Neuronal stem cell (in vitro differentiated cells): ENCODE data around the gene EHBP1L1.
"Not testable (repeated sequence)": the region's sequence is repeated elsewhere in the genome, so short reads cannot be mapped to it uniquely, and the experiment has no call there.

Experiments used
- DNase-seq: peaks from one replicate; pipeline ENCODE4 v3.0.0-alpha.2; 2013; ENCODE audit warnings: low spot score
- H2AFZ ChIP-seq: one replicate; pipeline ENCODE4 v1.6.1; 2013; ENCODE audit warnings: mild to moderate bottlenecking, low read length, inconsistent platforms
- H2AK5ac ChIP-seq: 2 replicates; pipeline ENCODE4 v1.6.1; 2013; ENCODE audit warnings: low read depth, mild to moderate bottlenecking, inconsistent platforms, low read length, moderate library complexity, mixed read lengths
- H2BK120ac ChIP-seq: 2 replicates; pipeline ENCODE4 v1.6.1; 2013; ENCODE audit warnings: low read depth, mild to moderate bottlenecking, inconsistent platforms, low read length, moderate library complexity, mixed read lengths
- H2BK12ac ChIP-seq: one replicate; pipeline ENCODE4 v1.6.1; 2013; ENCODE audit warnings: low read length, inconsistent platforms
- H2BK15ac ChIP-seq: 2 replicates; pipeline ENCODE4 v1.6.1; 2013; ENCODE audit warnings: mild to moderate bottlenecking, low read length, inconsistent platforms, mixed read lengths
- H2BK5ac ChIP-seq: one replicate; pipeline ENCODE4 v1.6.1; 2013; ENCODE audit warnings: inconsistent platforms, mild to moderate bottlenecking, low read length, moderate library complexity
- H3K14ac ChIP-seq: one replicate; pipeline ENCODE4 v1.6.1; 2013; ENCODE audit warnings: low read length, inconsistent platforms
- H3K18ac ChIP-seq: 2 replicates; pipeline ENCODE4 v1.6.1; 2013; ENCODE audit warnings: low read length, inconsistent platforms
- H3K23ac ChIP-seq: 2 replicates; pipeline ENCODE4 v1.6.1; 2013; ENCODE audit warnings: low read depth, mild to moderate bottlenecking, mixed read lengths, low read length, inconsistent platforms; ENCODE audit not compliant: poor library complexity
- H3K27ac ChIP-seq: replicated peaks from 3 replicates; pipeline ENCODE4 v1.5.1; 2013; ENCODE audit warnings: low read length, inconsistent platforms
- H3K27me3 ChIP-seq, 3 experiments: 2 replicates each; pipeline ENCODE4 v1.6.1; 2013; ENCODE audit warnings: low read length in 3 of 3, mild to moderate bottlenecking in 2 of 3, inconsistent platforms in 1 of 3, low read depth in 1 of 3, mixed read lengths in 1 of 3, moderate library complexity in 1 of 3; ENCODE audit not compliant: control insufficient read depth in 3 of 3, insufficient read depth in 3 of 3
- H3K36me3 ChIP-seq, 2 donors: replicated peaks in 1 of 2; 2 replicates each; pipeline ENCODE4 v1.6.1; 2013; ENCODE audit warnings: low read length in 2 of 2; ENCODE audit not compliant: control insufficient read depth in 2 of 2, insufficient read depth in 2 of 2
- H3K4ac ChIP-seq: 2 replicates; pipeline ENCODE4 v1.6.1; 2013; ENCODE audit warnings: inconsistent platforms, mild to moderate bottlenecking, low read length, moderate library complexity
- H3K4me1 ChIP-seq, 2 donors: 1 replicate in 1 of 2; 2 replicates in 1 of 2; pipeline ENCODE4 v1.6.1; 2013; ENCODE audit warnings: low read length in 2 of 2, low read depth in 1 of 2; ENCODE audit not compliant: control insufficient read depth in 2 of 2, insufficient read depth in 1 of 2
- H3K4me2 ChIP-seq: one replicate; pipeline ENCODE4 v1.6.1; 2013; ENCODE audit warnings: mild to moderate bottlenecking, low read length, inconsistent platforms; ENCODE audit not compliant: insufficient read depth, poor library complexity, severe bottlenecking
- H3K4me3 ChIP-seq, 2 donors: 2 replicates each; pipeline ENCODE4 v1.5.1; 2013; ENCODE audit warnings: low read length in 2 of 2, mild to moderate bottlenecking in 2 of 2, inconsistent platforms in 1 of 2, moderate library complexity in 1 of 2
- H3K79me1 ChIP-seq: one replicate; pipeline ENCODE4 v1.6.1; 2013; ENCODE audit warnings: low read depth, mild to moderate bottlenecking, inconsistent platforms, low read length, moderate library complexity
- H3K9ac ChIP-seq: one replicate; pipeline ENCODE4 v1.6.1; 2013; ENCODE audit warnings: mild to moderate bottlenecking, low read depth, low read length, inconsistent platforms; ENCODE audit not compliant: poor library complexity
- H3K9me3 ChIP-seq, 2 donors: replicated peaks in 1 of 2; 2 replicates each; pipeline versions ENCODE3 to v1.6.1; 2013; ENCODE audit warnings: low read length in 2 of 2, mild to moderate bottlenecking in 2 of 2, inconsistent platforms in 1 of 2, low read depth in 1 of 2, mixed read lengths in 1 of 2, moderate library complexity in 1 of 2; ENCODE audit not compliant: control insufficient read depth in 2 of 2, insufficient read depth in 1 of 2
- H4K8ac ChIP-seq: one replicate; pipeline ENCODE4 v1.6.1; 2013; ENCODE audit warnings: low read depth, mild to moderate bottlenecking, inconsistent platforms, low read length, moderate library complexity
- H4K91ac ChIP-seq: one replicate; pipeline ENCODE4 v1.6.1; 2013; ENCODE audit warnings: low read length, low read depth, mild to moderate bottlenecking, inconsistent platforms; ENCODE audit not compliant: poor library complexity
- WGBS, 2 donors: extraction: QIAGEN DNeasy Blood & Tissue Kit; methylation state at CpG; one replicate each; pipeline ENCODE4 v1.1.7; 2013; ENCODE audit warnings: missing lambda C conversion rate in 2 of 2, mixed read lengths in 1 of 2; ENCODE audit not compliant: insufficient read length in 2 of 2, insufficient replicate concordance in 1 of 2; ENCODE audit errors: extremely low coverage in 2 of 2; 5-methylcytosine and 5-hydroxymethylcytosine counted together

Gene EHBP1L1

GRCh38 chr11:65637794-65638419 is 62.1 kb downstream of the EHBP1L1 start, which contains the start of gene SIPA1:
SIPA1 (plus strand) TSS chr11:65638101; CDS start chr11:65640922, 2,821 bp downstream.
- WGBS, 2 donors = no CpG with 5 or more reads among the region's 46 CpGs
- Histone ChIP-seq H3K4me1 (peaks cover 16 to 22% of the 10 kb centered on the region in 2 donors), H3K14ac (peak within 1 kb of the TSS; percentile 56), H4K91ac (no peak within 1 kb of the TSS), H3K9ac (peak within 1 kb of the TSS; percentile 92), H2BK120ac (peak within 1 kb of the TSS; percentile 72), H3K27ac (peak within 1 kb of the TSS; percentile 75), H3K23ac (peak within 1 kb of the TSS; percentile 95), H3K79me1 (peaks cover 11% of the 10 kb centered on the region), H2BK15ac (peak within 1 kb of the TSS; percentile 14), H2BK5ac (peak within 1 kb of the TSS; percentile 93), H3K36me3 (peaks cover 29 to 55% of the 10 kb centered on the region in 2 donors), H3K18ac (peak within 1 kb of the TSS; percentile 94), H4K8ac (no peak within 1 kb of the TSS), H3K4ac (peak within 1 kb of the TSS; percentile 6), H3K4me3 (peak within 1 kb of the TSS; percentile 76 to 80), H3K4me2 (peak within 1 kb of the TSS; percentile 91), H3K27me3 (peaks cover 0 to 3% (median 0%) of the 10 kb centered on the region in 3 experiments), H2AK5ac (peak within 1 kb of the TSS; percentile 88), H2AFZ (peak within 1 kb of the TSS; percentile 90), H3K9me3 (peaks cover 0 to 2% of the 10 kb centered on the region in 2 donors), H2BK12ac (peak within 1 kb of the TSS; percentile 90)
- peak; percentile 90 for DNase-seq

GRCh38 chr11:65639228-65639597 is 63.4 kb downstream of the EHBP1L1 start:
- H3K23ac ChIP-seq, H3K27me3 ChIP-seq, H2BK5ac ChIP-seq, DNase-seq, H3K9ac ChIP-seq, H3K4ac ChIP-seq, H3K4me3 ChIP-seq, H2BK15ac ChIP-seq, H3K14ac ChIP-seq, H2AFZ ChIP-seq, H2BK120ac ChIP-seq, H3K18ac ChIP-seq, H4K91ac ChIP-seq, H2BK12ac ChIP-seq, H3K4me2 ChIP-seq, H4K8ac ChIP-seq, H3K27ac ChIP-seq, H3K9me3 ChIP-seq: not testable (repeated sequence)
- no CpG with 5 or more reads among the region's 9 CpGs for WGBS, 2 donors
- Histone ChIP-seq H3K79me1 (peaks cover 11% of the 10 kb centered on the region), H3K4me1 (peaks cover 16 to 25% of the 10 kb centered on the region in 2 donors), H3K36me3 (peaks cover 28 to 45% of the 10 kb centered on the region in 2 donors), H2AK5ac (peak overlapping the region; percentile 68)

GRCh38 chr11:65639623-65640482 is 64.0 kb downstream of the EHBP1L1 start:
- no peak overlapping the region for H3K4ac ChIP-seq
- no CpG with 5 or more reads among the region's 8 CpGs for WGBS, 2 donors
- H3K79me1 ChIP-seq = peaks cover 10% of the 10 kb centered on the region
- H2BK12ac ChIP-seq = no peak overlapping the region
- H2AK5ac ChIP-seq = peak overlapping the region; percentile 89
- no peak overlapping the region for H4K91ac ChIP-seq
- H3K4me2 ChIP-seq = no peak overlapping the region
- no peak overlapping the region for H3K9ac ChIP-seq
- no peak overlapping the region for H2BK120ac ChIP-seq
- H3K23ac ChIP-seq = no peak overlapping the region
- no peak overlapping the region for H2BK5ac ChIP-seq
- H3K18ac ChIP-seq = no peak overlapping the region
- H3K27ac ChIP-seq = no peak overlapping the region
- no peak overlapping the region for H3K4me3 ChIP-seq
- peaks cover 22 to 42% of the 10 kb centered on the region in 2 donors for H3K36me3 ChIP-seq
- H3K4me1 ChIP-seq = peaks cover 16 to 25% of the 10 kb centered on the region in 2 donors
- no peak overlapping the region for H2AFZ ChIP-seq
- no peak overlapping the region for H3K14ac ChIP-seq
- peaks cover 0 to 3% (median 0%) of the 10 kb centered on the region in 3 experiments for H3K27me3 ChIP-seq
- H4K8ac ChIP-seq = no peak overlapping the region
- no peak overlapping the region for H2BK15ac ChIP-seq
- no peak for DNase-seq
- H3K9me3 ChIP-seq = peaks cover 0 to 1% of the 10 kb centered on the region in 2 donors
